H4 (cell line): ENCODE data around the gene KPNA2. TPM values are rescaled to one million over a fixed set of nuclear protein-coding genes. Genes with fewer than 3 reads are reported as not detected.
"Not testable (repeated sequence)": the region's sequence is repeated elsewhere in the genome, so short reads cannot be mapped to it uniquely, and the experiment has no call there.

Source experiments
- DNase-seq: peaks from one replicate; pipeline ENCODE4 v3.0.0-alpha.2; 2015; ENCODE audit warnings: low spot score
- total RNA-seq: library from RNA; depleted of rRNA; stranded (reverse); fragments of >200 nt; shearing (Covaris generic); gene quantifications from 2 replicates; pipeline ENCODE4 v1.2.3, GENCODE V29; 2014; rRNA removed

Gene KPNA2
- total RNA-seq, result 394 and 483 TPM in 2 replicates

DNA sequence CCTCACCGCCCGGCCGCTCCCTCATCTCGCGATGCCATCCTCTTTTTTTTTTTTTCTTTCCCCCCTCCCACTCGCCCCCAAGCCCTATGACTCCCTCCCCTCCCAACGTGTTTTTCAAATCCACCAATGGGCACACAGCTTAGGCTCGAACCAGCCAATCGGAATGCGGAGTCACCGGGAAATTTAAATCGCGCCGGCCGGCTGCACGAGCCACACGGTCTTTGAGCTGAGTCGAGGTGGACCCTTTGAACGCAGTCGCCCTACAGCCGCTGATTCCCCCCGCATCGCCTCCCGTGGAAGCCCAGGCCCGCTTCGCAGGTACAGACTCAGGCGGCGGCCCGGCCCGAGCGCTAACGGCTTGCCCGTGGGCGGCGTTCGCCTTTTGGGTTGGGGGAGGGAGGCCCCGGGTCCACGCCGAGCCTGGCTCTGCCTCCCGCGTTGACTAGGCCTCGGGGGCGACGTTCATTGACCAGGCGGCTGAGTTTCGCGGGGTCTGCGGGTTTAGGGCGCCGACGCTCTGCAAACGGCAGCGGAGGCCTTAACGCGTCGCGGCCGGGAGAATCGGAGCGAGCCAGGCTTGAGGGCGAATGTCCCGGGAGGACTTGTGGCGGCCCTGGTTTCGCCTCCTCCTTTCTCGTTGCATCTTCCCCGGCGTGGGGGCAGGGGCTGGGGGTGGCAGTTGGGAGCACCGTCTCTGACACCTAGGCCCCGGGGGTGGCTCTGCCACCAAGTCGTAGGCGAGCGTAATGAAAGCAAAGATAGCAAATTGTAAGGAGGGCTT, at the start of gene KPNA2:
Gene KPNA2 (plus strand): TSS at position 213 of the 781 bp plus-strand sequence. CDS start 1,398 bp downstream, outside the sequence.
- peak; percentile 98 for DNase-seq

DNA sequence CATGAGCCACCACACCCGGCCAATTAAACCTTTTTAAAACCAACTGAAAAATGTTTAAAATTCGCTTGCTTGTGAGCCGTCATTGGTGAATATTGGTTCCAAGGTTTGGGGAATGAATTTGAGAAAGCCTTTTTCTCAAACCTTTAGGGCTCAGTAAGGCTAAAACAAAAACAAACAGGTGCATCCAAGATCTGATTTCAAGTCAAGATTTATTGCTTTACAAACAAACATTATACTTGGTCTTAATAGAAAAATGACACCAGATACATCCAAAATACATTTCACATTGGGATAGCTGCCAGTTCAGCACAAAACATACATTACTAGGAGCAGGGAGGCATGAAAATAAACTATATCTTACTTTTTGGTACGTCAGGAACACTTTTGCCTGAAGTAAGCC, 44.6 kb upstream of the KPNA2 start:
- no peak for DNase-seq

DNA sequence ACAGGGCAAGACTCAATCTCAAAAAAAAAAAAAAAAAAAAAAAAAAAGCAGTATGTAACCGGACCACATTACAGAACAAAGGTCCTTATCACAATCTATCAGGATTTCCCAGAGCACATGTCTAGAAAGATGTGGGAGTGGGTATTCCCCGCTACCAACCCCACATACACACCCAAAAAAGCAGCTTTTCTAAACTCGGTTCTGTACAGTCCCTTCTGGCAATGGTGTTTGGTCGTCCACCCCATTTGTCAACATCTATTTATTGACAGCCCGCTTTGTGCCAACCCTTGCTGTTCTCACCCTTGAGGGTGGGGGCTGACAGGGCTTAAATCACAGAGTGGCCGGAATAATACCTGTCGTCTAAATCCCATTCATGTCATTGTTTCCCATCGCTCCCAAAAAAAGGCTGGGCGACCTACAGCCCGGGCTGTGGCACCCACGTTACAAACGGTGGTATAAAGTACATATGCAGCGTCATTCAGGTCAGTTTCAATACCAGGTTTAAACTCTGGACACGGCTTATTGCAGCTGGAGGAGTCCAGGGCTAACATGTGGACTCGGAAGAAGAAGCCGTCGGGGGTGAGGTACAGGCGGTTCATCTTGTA, 42.9 kb upstream of the KPNA2 start:
- DNase-seq, result no peak

DNA sequence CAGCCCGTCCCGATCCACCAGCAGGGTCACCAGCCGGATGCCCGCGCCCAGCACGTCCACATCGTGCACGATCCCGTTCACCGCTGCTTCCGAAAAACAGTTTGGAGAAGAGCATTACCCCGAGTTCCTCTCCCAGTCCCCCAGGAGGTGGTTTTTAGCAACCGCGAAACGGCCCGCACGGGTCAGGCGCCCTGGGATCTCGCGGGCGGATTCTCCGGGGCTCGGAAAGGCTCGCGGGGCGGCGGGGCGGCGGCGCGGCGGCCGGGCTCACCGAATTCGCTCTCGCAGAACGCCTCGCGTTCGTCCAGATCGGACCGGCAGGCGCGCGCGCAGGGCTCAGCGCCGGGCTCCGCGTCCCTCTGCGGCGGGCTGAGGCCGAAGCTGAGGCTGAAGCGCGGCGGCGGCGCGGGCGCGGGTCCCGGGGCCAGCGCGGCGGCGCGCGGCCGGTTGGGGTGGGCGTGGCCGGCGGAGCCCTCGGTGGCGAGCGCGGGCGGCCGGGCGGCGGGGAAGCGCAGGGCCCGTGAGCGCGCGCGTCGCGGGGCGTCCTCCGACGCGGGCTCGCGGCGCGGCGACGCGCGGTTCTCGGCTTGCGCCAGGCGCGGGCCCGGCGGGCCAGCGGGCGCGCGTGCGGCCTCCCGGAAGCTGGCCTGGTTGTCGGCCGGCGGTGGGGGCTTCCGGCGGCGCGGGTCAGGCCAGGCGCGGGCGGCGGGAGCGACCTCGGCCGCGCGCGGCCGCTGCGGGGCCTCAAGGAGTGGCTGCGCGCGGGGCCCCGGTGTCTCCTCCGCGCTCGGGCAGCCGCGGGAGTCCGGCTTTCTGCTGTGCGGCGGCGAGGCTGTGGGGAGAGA, 42.2 kb upstream of the KPNA2 start:
- DNase-seq, result peak; percentile 68

DNA sequence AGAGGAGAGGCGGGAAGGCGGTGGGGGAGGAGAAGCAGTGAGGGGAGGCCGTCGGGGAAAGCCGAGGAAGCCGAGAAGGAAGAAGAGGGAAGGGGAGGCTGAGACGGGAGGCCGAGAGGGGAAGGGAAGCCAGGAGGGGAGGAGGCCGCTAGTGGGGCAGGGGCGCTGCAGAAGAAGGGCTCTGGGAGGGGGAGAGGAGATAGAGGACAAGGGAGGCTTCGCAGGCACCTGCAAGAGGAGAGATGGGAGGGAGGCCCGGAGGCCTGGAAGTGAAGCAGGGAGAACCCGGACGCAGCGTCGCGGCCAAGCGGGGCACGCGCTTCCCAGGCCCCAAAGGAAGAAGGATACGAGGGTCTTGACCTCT, 41.6 kb upstream of the KPNA2 start:
- peak; percentile 29 for DNase-seq

DNA sequence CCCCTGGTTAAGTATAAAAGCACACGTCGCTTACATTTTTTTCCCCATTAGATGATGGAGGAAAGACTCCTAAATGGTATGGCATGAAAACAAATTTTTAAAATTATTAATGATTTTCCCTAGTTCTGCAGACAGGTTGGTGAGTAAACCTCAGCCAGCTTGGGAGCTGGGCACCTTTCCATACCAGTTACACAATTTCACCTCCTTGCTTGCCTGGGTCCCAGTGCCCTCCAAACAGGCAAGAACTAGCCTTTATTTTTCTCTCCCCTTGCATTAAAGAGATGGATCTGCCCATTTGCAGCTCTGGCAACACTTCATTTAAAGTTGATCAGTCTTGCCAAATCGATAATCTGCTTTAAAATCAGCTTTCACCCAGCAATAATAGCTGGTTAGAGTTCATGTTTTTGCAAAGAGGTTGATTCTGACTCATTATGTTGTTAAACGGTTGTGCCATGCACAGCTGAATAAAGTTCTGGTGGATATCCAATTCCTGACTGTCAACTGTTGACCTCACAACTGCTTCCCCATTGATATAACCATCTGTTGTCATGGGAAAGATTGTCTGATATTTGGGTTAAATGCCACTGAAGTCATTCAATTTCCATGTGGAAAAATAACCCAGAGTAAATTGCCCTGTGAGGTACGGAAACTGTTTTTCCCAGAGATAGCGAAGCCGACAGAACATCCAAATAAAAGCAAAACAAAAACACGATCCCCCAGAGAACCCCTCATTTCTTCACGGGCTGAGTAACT, 40.5 kb upstream of the KPNA2 start:
- DNase-seq, result peak; percentile 75

DNA sequence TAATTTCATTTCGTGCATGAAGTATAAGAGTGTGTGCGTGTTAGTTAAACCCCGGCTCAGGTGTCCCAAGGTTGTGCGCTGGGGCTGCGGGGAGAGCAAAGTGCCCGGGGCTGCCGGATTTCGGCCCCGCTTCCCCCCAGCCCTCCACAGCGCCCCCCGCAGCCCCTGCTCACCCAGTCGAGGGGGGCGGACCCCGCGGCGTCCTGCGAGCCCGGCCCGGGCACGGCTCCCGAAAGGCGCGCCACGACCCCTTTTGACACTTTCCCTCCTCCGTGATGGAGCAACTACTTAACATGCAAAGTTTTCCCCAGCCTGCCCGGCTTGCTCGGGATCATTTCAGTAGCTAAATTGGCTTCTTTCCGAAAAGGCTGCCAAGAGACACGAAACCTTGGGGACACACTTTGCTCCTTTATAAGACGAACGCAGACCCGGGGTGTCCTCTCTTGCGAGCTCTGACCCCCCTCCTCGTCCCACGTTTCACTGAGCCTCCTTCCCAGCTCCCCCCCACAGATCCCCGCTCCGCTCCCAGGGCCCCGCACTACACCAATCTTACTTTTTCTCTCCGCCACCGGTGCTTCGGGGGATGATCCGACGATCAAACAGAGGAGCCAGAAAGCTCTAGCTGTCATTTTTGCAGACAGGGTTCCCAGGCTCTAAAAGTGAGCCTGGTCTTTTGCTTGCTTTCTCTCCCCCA, 39.8 kb upstream of the KPNA2 start:
- DNase-seq, result no peak

DNA sequence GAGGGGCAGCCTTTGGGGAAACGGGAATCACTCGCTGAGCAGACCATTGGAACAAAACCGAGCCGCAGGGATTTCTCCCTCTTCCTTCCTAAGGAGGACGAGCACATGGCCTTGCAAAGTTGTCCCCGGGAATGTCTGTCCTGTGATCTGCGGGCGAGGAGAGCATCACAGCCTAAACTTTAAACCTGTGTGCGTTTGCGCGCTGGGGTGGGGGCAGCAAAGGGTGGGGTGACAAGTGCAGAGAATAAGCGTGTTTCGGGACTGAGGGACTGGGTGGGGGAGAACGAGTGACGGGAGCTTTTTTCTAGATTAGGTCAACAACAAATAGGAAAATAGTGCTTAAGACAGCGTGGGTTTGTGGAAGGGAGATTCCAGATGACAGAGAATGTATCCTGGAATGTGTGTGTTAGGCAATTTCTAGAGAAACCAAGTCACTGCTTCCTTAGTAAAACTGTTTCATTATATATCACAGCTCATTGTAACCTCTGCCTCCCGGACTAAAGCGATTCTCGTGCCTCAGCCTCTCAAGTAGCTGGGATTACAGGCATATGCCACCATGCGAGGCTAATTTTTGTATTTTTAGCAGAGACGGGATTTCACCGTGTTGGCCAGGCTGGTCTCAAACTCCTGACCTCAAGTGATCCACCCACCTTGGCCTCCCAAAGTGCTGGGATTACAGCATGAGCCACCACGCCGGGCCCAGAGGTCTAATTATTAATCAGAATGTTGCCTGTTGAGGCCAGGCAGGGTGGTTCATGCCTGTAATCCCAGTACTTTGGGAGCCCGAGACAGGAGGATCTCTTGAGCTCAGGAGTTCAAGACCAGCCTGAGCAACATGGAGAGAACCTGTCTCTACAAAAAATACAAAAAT, 39.0 kb upstream of the KPNA2 start, which contains the start of gene C17orf58:
Gene C17orf58 (minus strand): TSS at position 169 of the 871 bp plus-strand sequence. CDS start 271 bp downstream, outside the sequence.
- DNase-seq, result not testable (repeated sequence)

DNA sequence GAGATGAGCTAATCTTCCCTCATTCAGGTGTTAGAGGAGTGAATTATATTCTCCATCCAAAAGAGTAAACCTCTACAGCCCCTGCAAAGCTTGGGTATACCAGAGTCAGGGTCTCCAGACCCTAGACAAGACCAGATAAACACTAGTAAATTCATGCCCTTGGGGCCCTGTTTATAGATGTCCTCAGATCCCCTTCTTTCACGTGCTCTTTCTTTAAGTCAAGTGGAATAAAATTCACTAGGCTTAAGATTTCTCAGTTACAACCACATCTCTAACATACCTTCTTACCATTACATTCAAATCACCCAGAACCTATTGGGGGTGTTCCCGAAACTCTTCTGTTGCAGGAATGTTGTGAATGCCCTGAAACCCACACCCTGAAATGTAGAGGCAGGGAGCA, 37.1 kb upstream of the KPNA2 start:
- DNase-seq, result no peak

DNA sequence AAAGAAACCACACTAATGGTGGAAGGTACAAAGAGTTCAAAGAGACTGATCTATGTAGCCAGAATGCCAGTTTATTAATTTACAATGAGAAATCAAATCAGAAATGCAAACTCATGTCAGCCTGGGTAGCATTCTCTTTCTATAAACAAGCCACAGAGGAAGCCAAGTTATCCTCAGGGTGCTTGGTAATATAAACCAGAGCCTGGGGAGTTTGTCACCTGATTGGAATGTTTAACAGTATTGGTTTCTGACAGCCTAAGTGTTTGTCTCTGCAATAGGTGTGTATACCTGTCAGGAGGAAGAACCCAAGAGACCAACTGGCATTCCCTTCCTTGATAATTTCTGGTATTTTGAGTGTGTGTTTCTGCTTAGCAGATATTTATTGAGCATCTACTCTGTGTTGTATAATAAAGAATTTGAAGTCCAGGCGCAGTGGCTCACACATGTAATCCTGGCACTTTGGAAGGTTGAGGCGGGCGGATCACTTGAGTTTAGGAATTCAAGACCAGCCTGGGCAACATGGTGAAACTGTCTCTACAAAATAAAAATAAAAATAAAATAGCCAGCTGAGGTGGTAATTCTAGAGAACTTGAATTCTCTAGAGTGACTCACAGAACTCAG, 36.1 kb upstream of the KPNA2 start:
- peak; percentile 19 for DNase-seq

DNA sequence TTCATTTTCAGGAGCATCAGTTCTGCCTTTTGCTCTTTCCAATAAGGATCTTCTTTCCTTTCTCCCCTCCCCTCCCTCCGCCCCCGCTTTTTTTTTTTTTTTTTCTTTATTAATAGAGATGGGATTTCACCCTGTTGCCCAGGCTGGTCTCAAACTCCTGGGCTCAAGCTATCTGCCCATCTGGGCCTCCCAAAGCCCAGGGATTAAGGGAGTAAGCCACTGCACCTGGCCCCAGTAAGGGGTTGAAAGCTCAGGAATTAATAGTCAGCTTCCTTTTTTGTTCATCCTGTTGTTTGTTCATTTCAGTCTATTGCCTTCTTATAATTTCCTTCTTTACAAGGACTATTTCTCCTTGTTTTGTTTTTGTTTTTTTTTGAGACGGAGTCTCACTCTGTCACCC, 31.3 kb upstream of the KPNA2 start:
- DNase-seq, result no peak

DNA sequence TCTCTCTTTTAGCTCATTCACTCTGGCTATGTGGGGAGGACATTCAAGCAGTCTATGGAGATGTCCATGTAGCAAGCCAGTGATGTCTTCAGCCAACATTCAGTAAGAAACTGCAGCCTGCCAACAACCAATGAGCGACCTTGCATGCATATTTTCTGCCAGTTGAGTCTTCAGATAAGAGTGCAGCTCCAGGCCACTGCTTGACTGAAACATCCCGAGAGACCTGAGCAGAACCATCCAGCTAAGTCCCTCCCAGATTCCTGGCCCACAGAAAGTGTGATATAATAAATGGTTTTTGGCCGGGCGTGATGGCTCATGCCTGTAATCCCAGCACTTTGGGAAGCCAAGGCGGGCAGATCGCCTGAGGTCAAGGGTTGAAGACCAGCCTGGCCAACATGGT, 28.7 kb upstream of the KPNA2 start:
- DNase-seq, result no peak

DNA sequence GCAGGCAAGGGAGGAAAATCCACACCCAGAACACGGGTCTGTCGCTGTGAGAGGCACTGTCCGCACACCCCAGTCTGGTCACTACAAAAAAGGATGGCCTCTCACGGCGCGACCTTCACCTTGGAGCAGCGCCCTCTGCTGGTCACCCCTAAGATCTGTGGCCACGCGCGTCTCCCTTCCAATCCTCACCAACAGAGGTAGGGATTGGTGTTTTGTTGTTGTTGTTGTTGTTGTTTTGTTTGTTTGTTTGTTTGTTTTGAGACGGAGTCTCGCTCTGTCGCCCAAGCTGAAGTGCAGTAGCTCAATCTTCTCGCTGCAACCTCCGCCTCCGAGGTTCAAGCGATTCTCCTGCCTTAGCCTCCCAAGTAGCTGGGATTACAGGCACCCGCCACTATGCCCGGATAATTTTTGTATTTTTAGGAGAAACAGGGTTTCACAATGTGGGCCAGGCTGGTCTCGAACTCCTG, 24.3 kb upstream of the KPNA2 start:
- DNase-seq, result no peak

DNA sequence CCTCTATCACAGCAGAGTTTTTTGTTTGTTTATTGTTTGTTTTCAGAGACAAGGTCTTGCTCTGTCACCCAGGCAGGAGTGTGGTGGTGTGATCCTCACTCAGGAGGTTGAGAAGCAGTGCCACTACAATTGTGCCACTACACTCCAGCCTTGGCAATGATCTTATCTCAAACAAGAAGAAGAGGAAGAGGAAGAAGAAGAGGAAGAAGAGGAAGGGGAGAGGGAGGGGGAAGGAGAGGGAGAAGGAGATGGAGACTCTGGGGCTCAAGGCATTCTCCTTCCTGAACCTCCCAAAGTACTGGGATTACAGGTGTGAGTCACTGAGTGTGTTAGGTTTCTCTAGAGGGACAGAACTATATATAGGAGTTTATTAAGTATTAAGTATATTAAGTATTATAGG, 22.1 kb upstream of the KPNA2 start:
- DNase-seq, result no peak

DNA sequence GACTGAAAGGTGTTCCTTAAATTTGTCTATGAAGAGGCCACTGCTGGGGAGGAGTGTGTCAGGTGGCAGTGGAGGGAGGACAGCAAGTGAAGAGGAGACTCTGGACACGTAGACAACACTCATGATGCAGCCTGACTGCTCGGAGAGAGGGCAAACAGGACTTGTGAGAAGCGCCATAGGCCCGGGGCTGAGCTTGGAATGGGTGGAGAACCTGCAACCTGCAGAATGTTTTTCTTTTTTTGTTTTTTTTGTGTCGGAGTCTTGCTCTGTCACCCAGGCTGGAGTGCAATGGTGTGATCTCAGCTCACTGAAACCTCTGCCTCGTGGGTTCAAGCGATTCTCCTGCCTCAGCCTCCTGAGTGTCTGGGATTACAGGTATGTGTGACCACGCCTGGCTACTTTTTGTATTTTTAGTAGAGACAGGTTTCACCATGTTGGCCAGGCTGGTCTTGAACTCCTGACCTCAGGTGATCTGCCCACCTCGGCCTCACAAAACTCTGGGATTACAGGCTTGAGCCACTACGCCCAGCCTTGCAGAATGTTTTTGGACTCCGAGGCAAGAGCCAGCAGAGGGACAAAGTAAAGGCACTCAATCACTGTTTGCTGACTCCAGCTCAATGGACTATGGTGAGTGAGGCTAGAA, 20.3 kb upstream of the KPNA2 start:
- DNase-seq, result no peak

DNA sequence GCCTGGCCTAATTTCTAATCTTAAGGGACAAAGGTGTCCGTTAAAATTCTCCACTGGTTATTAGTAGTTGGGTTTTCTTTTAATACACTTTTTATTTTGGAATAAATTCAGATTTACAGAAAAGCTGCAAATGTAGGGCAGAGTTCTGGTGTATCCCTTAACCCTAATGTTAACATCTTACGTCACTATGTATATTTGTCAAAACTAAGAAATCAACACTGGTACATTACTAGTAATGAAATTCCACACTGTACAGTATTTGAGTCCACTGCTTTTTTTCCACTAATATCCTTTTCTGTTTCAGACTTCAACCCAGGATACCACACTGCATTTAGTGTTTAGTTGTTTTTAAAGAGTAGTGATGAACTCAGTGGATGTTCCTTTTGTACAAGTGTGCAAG, 18.7 kb upstream of the KPNA2 start:
- no peak for DNase-seq

DNA sequence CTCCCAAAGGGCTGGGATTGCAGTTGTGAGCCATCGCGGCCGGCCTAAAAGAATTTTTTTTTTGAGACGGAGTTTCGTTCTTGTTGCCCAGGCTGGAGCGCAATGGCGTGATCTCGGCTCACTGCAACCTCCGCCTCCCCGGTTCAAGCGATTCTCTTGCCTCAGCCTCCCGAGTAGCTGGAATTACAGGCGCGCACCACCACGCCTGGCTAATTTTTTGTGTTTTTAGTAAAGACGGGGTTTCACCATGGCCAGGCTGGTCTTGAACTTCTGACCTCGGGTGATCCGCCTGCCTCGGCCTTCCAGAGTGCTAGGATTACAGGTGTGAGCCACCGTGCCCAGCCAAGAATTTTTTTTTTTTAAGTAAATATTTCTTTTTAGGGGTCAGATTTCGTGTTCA, 17.0 kb upstream of the KPNA2 start:
- DNase-seq, result not testable (repeated sequence)

DNA sequence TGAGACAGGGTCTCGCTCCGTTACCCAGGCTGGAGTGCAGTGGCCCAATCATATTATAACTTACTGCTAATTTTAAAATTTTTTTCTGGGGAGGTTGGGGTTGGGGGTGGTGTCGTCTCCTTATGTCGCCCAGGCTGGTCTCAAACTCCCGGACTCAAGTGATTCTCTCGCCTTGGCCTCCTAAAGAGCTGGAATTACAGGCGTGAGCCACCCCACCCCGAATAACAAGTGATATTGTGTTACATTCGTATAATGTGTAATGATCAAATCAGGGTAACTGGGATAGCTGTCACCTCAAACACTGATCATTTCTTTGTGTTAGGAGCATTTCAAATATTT, 16.2 kb upstream of the KPNA2 start:
- DNase-seq, result peak; percentile 19
